Heart left ventricle (tissue), 13 donors: ENCODE results near the gene KCTD13.

Experiments
- POLR2A ChIP-seq, 2 donors: fragments of 450-650 bp; IDR thresholded peaks; one replicate each; pipeline ENCODE4 v1.6.1; 2017; ENCODE audit warnings: antibody characterized with exemption in 2 of 2, mild to moderate bottlenecking in 2 of 2, moderate library complexity in 2 of 2
- TF ChIP-seq, protein P1 (sequence below), 12 donors: fragments of 200-600 bp; sonication (generic) in 4 of 12; IDR thresholded peaks; one replicate each; pipeline versions ENCODE4 v1.5.0 to v1.8.0; 2018 to 2022; ENCODE audit warnings: antibody characterized with exemption in 12 of 12, mild to moderate bottlenecking in 5 of 12
- donor health status: ischemic (EF 13 %, LVEDD 7.1; RV severe dilation, severe dysfunction).
- donor health status: DM: no; HTN: yes; CAD: no.
- donor health status: DM: no; HTN: no; CAD: no.
- donor health status: ischemic (EF 25% LVEDD 6.9; RV normal size, moderate dysfunction).
- donor health status: ischemic (EF 25% LVEDD 5.7; RV mildly dilated, moderate dysfunction).
- donor health status: ischemic (EF 35%, LVEDD 5.7; RV mildly dilated, moderate dysfunction).
- donor health status: nonischemic (EF 11% LVEDD 7.7; RV severe dilation, severe dysfunction).
- donor health status: DM: yes; HTN: yes; CAD: no.
- donor health status: PGD.
- donor health status: ischemic (EF 29% LVEDD 5.4; RV normal size, mild dysfunction).
- donor health status: nonischemic (EF 23%, LVEDD 6.1; RV moderate dilation, normal function).

DNA sequence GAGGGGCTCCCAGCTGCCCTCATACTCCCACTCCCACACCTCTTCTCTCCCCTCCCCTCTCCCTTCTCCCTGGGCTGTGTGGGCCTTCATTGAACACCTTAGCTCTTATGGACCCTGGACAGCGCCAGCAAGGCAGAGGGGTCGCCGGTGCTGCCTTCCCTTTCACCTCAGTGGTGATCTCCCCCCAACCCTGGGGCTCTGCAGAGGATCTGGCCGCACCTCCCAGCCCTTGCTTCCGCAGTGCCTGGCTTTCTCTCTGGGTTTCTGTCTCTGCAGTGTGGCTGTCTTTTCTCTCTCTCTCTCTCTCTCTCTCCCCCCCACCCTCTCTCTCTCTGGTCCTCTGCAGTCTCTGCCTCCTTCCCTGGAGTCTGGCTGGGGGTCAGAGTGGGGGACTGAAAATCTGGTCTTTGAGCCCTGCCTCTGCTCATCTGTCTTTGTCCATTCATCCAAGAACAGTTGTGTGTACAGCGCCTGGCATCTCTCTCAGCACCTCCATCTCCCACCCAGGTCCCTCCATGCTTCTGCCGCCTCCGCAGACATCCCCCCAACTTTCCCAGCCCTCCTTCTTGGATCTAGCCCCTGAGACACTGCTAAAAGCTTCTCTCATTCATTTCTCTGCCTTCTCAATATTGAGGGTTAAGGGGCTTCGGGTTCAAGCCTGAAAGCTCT is 27.8 kb downstream of the KCTD13 start:
- TF ChIP-seq, protein P1, sequence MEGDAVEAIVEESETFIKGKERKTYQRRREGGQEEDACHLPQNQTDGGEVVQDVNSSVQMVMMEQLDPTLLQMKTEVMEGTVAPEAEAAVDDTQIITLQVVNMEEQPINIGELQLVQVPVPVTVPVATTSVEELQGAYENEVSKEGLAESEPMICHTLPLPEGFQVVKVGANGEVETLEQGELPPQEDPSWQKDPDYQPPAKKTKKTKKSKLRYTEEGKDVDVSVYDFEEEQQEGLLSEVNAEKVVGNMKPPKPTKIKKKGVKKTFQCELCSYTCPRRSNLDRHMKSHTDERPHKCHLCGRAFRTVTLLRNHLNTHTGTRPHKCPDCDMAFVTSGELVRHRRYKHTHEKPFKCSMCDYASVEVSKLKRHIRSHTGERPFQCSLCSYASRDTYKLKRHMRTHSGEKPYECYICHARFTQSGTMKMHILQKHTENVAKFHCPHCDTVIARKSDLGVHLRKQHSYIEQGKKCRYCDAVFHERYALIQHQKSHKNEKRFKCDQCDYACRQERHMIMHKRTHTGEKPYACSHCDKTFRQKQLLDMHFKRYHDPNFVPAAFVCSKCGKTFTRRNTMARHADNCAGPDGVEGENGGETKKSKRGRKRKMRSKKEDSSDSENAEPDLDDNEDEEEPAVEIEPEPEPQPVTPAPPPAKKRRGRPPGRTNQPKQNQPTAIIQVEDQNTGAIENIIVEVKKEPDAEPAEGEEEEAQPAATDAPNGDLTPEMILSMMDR (IDR thresholded peaks at IDR 0.05), result no peak
- TF ChIP-seq POLR2A (IDR thresholded peaks at IDR 0.05), result no peak
